ENCODE data around the gene VAV3.

Gene VAV3

GRCh38 chr1:107575226-107575625 is 389.8 kb downstream of the VAV3 start:
- peak; percentile 44 for DNase-seq (ENCODE audit: low spot score)

- DNase-seq (ENCODE audit: low spot score): no peak
Observed at GRCh38 chr1:107574044-107574443, 390.9 kb downstream of the VAV3 start.

- peak; percentile 77 for DNase-seq (ENCODE audit: low spot score)
Observed at GRCh38 chr1:107572674-107573211, 392.2 kb downstream of the VAV3 start.

- DNase-seq (ENCODE audit: low spot score): no peak
Observed at GRCh38 chr1:107570768-107571167, 394.2 kb downstream of the VAV3 start.

- no peak for DNase-seq (ENCODE audit: low spot score)
Observed at GRCh38 chr1:107563441-107563840, 401.5 kb downstream of the VAV3 start.

- peak; percentile 43 for DNase-seq (ENCODE audit: low spot score)
Observed at GRCh38 chr1:107559881-107560280, 405.1 kb downstream of the VAV3 start.

GRCh38 chr1:107557095-107557494 is 407.9 kb downstream of the VAV3 start:
- no peak for DNase-seq (ENCODE audit: low spot score)

GRCh38 chr1:107555578-107555977 is 409.4 kb downstream of the VAV3 start:
- DNase-seq (ENCODE audit: low spot score): no peak

GRCh38 chr1:107552781-107553180 is 412.2 kb downstream of the VAV3 start:
- DNase-seq (ENCODE audit: low spot score): no peak

- no peak for DNase-seq (ENCODE audit: low spot score)
Observed at GRCh38 chr1:107551456-107551855, 413.5 kb downstream of the VAV3 start.

- DNase-seq (ENCODE audit: low spot score): no peak
Observed at GRCh38 chr1:107550358-107550757, 414.6 kb downstream of the VAV3 start.

GRCh38 chr1:107549152-107549810 is 415.7 kb downstream of the VAV3 start:
- no peak for DNase-seq (ENCODE audit: low spot score)

GRCh38 chr1:107548276-107548675 is 416.7 kb downstream of the VAV3 start:
- DNase-seq (ENCODE audit: low spot score): no peak

GRCh38 chr1:107547363-107548155 is 417.4 kb downstream of the VAV3 start:
- no peak for DNase-seq (ENCODE audit: low spot score)

- DNase-seq (ENCODE audit: low spot score): no peak
Observed at GRCh38 chr1:107546576-107546975, 418.4 kb downstream of the VAV3 start.

- no peak for DNase-seq (ENCODE audit: low spot score)
Observed at GRCh38 chr1:107545879-107546278, 419.1 kb downstream of the VAV3 start.

- DNase-seq (ENCODE audit: low spot score): no peak
Observed at GRCh38 chr1:107545056-107545577, 419.9 kb downstream of the VAV3 start.

GRCh38 chr1:107544285-107544684 is 420.7 kb downstream of the VAV3 start:
- no peak for DNase-seq (ENCODE audit: low spot score)

- DNase-seq (ENCODE audit: low spot score): no peak
Observed at GRCh38 chr1:107541412-107541811, 423.6 kb downstream of the VAV3 start.

- DNase-seq (ENCODE audit: low spot score): no peak
Observed at GRCh38 chr1:107538502-107538901, 426.5 kb downstream of the VAV3 start.

GRCh38 chr1:107536266-107536665 is 428.7 kb downstream of the VAV3 start:
- DNase-seq (ENCODE audit: low spot score): no peak

- DNase-seq (ENCODE audit: low spot score): no peak
Observed at GRCh38 chr1:107535091-107535490, 429.9 kb downstream of the VAV3 start.

- DNase-seq (ENCODE audit: low spot score): no peak
Observed at GRCh38 chr1:107534632-107535031, 430.3 kb downstream of the VAV3 start.
